Bronchial epithelial cell (primary cell): Measurements from ENCODE around the gene MINDY4. TPM values are rescaled to one million over a fixed set of nuclear protein-coding genes. Genes with fewer than 3 reads are reported as not detected.
A peak's percentile ranks its signal among the peaks of the same experiment; 100 is the strongest.

Experiments used
- DNase-seq: peaks from one replicate; pipeline ENCODE4 v3.0.0-alpha.2; 2010; ENCODE audit warnings: low read depth
- FAIRE-seq: peaks from 2 replicates; lab custom pipeline; 2011; peaks lifted over from hg19 to GRCh38; lab: Jason Lieb, UNC
- H3K27me3 ChIP-seq: 2 replicates; pipeline ENCODE4 v1.5.1; 2011; ENCODE audit warnings: low read length; ENCODE audit not compliant: control insufficient read depth, insufficient read depth
- H3K36me3 ChIP-seq: 2 replicates; pipeline ENCODE4 v1.5.1; 2011; ENCODE audit warnings: low read length; ENCODE audit not compliant: control insufficient read depth, insufficient read depth
- H3K4me3 ChIP-seq: 2 replicates; pipeline ENCODE4 v1.5.1; 2011; ENCODE audit warnings: mild to moderate bottlenecking, low read depth, low read length, control low read depth
- total RNA-seq: library from RNA; depleted of rRNA; stranded (reverse); fragments of >200 nt; gene quantifications from 2 replicates; pipeline ENCODE4 v1.2.1, GENCODE V29; 2014
- TF ChIP-seq, protein P1 (sequence below): IDR thresholded peaks from 2 replicates; pipeline ENCODE4 v1.5.1; 2011; ENCODE audit warnings: mild to moderate bottlenecking, moderate library complexity, low read length, control low read depth, inconsistent platforms; ENCODE audit not compliant: insufficient read depth, severe bottlenecking

MINDY4 gene
- total RNA-seq, 1 donor from 2014 or later, result 1.1 TPM

DNA sequence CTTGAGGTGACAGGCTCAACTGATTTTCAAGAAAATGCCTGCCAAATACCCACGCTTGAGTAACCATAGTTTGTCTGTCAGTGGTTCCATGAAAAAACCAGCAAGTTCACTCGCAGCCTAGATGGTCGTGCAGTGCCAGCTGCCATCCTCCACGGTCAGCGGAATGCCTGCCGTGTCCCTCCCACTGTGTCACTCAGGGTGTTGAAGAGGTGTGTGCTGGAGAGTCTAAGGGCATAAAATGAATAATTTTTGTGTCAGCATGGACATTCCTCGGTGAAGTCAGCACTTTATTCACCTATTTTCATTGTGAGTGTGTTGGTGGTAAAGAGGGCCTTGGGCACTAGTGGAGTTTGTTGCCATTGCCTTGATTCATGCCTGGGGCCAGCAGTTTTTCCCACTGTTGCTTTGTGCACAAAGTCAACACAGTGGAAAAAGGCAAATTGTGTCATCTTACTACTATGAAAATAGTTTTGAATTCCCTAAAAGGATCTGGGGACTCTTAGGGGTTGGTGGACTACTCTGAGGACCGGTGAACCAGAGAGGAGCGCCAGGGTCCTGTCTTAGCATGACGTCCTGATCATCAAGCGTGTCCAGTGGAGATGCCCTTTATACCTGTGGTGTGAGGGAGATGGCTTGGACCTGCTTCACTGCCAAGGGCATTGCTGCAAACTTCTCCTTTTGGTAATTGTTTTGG, 17.6 kb downstream of the MINDY4 start:
- Histone ChIP-seq H3K36me3 (peaks cover 4% of the 10 kb centered on the region), H3K4me3 (no peak overlapping the region), H3K27me3 (no peaks in the 10 kb centered on the region)
- DNase-seq (no peak), FAIRE-seq (no peak)
- TF ChIP-seq, protein P1, sequence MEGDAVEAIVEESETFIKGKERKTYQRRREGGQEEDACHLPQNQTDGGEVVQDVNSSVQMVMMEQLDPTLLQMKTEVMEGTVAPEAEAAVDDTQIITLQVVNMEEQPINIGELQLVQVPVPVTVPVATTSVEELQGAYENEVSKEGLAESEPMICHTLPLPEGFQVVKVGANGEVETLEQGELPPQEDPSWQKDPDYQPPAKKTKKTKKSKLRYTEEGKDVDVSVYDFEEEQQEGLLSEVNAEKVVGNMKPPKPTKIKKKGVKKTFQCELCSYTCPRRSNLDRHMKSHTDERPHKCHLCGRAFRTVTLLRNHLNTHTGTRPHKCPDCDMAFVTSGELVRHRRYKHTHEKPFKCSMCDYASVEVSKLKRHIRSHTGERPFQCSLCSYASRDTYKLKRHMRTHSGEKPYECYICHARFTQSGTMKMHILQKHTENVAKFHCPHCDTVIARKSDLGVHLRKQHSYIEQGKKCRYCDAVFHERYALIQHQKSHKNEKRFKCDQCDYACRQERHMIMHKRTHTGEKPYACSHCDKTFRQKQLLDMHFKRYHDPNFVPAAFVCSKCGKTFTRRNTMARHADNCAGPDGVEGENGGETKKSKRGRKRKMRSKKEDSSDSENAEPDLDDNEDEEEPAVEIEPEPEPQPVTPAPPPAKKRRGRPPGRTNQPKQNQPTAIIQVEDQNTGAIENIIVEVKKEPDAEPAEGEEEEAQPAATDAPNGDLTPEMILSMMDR, result no peak

DNA sequence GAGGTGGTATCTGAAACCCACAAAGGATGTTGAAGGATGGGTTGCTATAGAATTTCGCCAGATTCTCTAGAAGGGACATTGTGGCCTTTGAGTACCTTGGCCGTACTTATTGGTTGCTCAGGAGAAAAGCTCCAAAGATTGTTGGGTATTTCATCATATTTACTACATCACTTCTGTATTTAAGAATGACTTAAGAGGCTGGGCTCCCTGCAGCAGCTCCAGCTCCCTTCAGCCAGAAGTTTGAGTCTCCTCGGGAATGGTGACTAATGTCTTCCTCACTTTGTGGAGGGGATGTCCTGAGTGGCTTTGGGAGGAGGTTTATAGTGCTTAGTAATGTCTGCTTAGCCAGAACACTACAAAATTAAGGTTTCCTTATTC, 18.1 kb downstream of the MINDY4 start:
- TF ChIP-seq, protein P1, result no peak
- DNase-seq (peak; percentile 88), FAIRE-seq (no peak)
- H3K36me3 ChIP-seq, result peaks cover 4% of the 10 kb centered on the region
- H3K27me3 ChIP-seq, result no peaks in the 10 kb centered on the region
- H3K4me3 ChIP-seq, result no peak overlapping the region

DNA sequence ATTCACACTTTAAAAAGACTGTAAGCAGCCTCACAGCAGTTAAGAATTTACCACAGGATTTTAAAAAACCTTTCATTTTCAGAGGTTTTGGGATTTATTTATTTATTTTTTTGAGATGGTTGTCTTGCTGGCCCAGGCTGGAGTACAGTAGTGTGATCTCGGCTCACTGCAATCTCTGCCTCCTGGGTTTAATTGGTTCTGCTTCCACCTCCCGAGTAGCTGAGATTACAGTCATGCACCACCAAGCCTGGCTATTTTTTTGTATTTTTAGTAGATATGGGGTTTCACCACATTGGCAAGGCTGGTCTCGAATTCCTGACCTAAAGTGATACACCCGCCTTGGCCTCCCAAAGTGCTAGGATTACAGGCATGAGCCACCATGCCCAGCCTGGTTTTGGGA, 19.1 kb downstream of the MINDY4 start:
- FAIRE-seq (no peak), DNase-seq (no peak)
- TF ChIP-seq, protein P1, result no peak
- no peaks in the 10 kb centered on the region for H3K27me3 ChIP-seq
- H3K4me3 ChIP-seq, result no peak overlapping the region
- H3K36me3 ChIP-seq, result peaks cover 4% of the 10 kb centered on the region

DNA sequence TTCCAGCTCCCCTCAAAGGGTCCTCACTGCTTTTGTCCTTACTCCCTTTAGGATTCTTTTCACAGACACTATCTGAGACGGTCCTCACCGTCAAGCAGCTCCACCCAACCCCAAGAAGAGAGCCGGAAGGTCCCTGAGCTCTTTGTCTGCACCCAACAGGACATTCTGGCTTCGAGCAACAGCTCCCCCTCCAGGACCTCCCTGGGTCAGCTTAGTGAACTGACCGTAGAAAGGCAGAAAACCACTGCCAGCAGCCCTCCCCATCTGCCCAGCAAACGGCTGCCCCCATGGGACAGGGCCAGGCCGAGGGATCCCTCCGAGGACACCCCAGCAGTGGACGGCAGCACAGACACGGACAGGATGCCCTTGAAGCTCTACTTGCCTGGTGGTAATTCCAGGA, 19.9 kb downstream of the MINDY4 start:
- no peak for FAIRE-seq

DNA sequence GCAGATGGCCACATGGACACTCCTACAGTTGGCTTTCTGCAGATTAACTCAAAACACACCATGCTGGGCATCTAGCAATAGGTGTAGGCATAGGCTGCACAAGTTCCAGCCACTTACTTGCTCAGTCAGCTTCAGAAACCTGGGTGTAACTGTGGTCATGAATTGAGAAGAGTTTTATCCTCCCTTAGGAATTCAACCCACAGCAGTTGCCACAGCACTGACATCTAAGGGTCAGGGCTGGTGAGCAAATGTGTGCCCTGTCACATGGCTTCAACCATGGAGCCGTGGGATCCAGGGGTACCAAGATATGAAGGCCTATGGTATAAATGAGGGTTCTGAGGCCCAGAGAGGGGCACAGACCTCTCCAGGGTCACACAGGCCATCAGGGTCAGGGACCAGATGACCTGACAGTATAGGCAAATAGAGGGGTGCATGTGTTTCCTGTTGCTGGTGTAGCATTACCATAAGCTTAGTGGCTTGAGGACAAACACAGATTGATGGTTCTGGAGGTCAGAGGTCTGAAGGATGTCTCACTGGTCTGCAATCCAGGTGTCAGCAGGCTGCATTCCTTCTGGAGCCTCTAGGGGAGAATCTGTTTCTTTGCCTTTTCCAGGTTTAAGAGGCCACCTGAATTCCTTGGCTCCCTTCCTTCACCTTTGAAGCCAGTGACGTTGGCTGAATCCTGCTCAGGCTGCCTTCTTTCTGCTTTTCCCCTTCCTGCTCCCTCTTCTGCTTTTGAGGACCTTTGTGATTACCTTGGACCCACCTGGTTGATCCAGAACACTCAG, 24.1 kb downstream of the MINDY4 start:
- DNase-seq (no peak), FAIRE-seq (no peak)
- TF ChIP-seq, protein P1, result no peak
- Histone ChIP-seq H3K36me3 (peaks cover 1% of the 10 kb centered on the region), H3K4me3 (no peak overlapping the region), H3K27me3 (no peaks in the 10 kb centered on the region)

More for the DNA sequence above, 19.9 kb downstream of the MINDY4 start:
- H3K36me3 ChIP-seq, result peaks cover 1% of the 10 kb centered on the region
- TF ChIP-seq, protein P1, result no peak
- no peak overlapping the region for H3K4me3 ChIP-seq
- no peak for DNase-seq
- no peaks in the 10 kb centered on the region for H3K27me3 ChIP-seq
